Measurements from ENCODE around the gene SMPD4.
"Not testable (repeated sequence)": the region's sequence is repeated elsewhere in the genome, so short reads cannot be mapped to it uniquely, and the experiment has no call there.

Gene SMPD4

GRCh38 chr2:130138841-130139251, 42.6 kb downstream of the SMPD4 start:
- DNase-seq: not testable (repeated sequence)

GRCh38 chr2:130138326-130138725, 43.1 kb downstream of the SMPD4 start:
- DNase-seq: not testable (repeated sequence)

- not testable (repeated sequence) for DNase-seq
Measured at GRCh38 chr2:130137118-130137517, 44.3 kb downstream of the SMPD4 start.

- DNase-seq: not testable (repeated sequence)
Measured at GRCh38 chr2:130136546-130136945, 44.9 kb downstream of the SMPD4 start.

GRCh38 chr2:130135692-130136541, 45.5 kb downstream of the SMPD4 start:
- DNase-seq: no peak

GRCh38 chr2:130129120-130129829, 52.1 kb downstream of the SMPD4 start, which contains the start of gene POTEF:
Gene POTEF, minus strand, starts transcription at chr2:130129222. Its CDS starts 8,707 bp downstream, at chr2:130120515.
- DNase-seq: not testable (repeated sequence)

GRCh38 chr2:130128464-130128863, 52.9 kb downstream of the SMPD4 start:
- DNase-seq: not testable (repeated sequence)

- DNase-seq: not testable (repeated sequence)
Measured at GRCh38 chr2:130127726-130128125, 53.7 kb downstream of the SMPD4 start.

- DNase-seq: not testable (repeated sequence)
Measured at GRCh38 chr2:130120924-130121323, 60.5 kb downstream of the SMPD4 start.

- not testable (repeated sequence) for DNase-seq
Measured at GRCh38 chr2:130102597-130103363, 78.6 kb downstream of the SMPD4 start.

Data from T-helper 2 cell (primary cell).